ENCODE measurements around the gene PRSS23. TPM values are rescaled to one million over a fixed set of nuclear protein-coding genes. Genes with fewer than 3 reads are reported as not detected.

PRSS23 gene
- total RNA-seq, 1 donor from 2014 or later: 266 TPM

DNA sequence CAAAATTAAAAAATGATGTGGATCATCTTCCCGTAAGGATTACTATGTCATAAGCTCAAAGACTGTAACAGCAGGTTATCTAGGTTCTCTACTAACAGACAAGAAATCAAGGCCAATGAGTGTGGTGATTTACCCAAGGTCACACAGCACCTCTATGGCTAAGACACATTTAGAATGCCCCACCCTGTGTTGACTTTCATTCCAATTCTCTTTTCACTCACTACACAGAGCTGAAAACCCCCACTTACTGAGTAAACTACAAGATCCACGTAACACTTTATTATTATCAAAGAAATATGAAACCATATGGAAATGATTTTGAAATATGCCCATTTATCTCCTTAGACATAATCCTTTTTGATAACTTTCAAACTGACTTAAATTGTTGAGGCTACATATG, 4.8 kb upstream of the PRSS23 start:
- no peaks in the 10 kb centered on the region for H3K36me3 Mint-ChIP-seq
- Histone ChIP-seq H3K27me3 (no peaks in the 10 kb centered on the region), H3K4me1 (peaks cover 13% of the 10 kb centered on the region), H3K4me2 (no peak overlapping the region), H3K9me3 (ENCODE audit: low read depth) (no peaks in the 10 kb centered on the region), H3F3A (ENCODE audit: low read depth) (peaks cover 14% of the 10 kb centered on the region), H4K20me1 (ENCODE audit: low read depth) (no peaks in the 10 kb centered on the region), H2AFZ (replicated peaks) (no peak overlapping the region), H3K4me3 (no peak overlapping the region), H3K79me2 (ENCODE audit: low read depth) (peaks cover 11% of the 10 kb centered on the region), H3K9ac (no peak overlapping the region), H3K27ac (no peak overlapping the region), H3K36me3 (no peaks in the 10 kb centered on the region)
- H3K27ac Mint-ChIP-seq: no peak overlapping the region
- H3K9me3 Mint-ChIP-seq: no peaks in the 10 kb centered on the region
- H3K4me1 Mint-ChIP-seq: peaks cover 16% of the 10 kb centered on the region
- peaks cover 5% of the 10 kb centered on the region for H3K27me3 Mint-ChIP-seq (ENCODE audit: insufficient read depth, low read depth)
- H3K4me3 Mint-ChIP-seq: no peak overlapping the region
- TF ChIP-seq EZH2phosphoT487 (IDR thresholded peaks at IDR 0.05) (no peak), EZH2 (IDR thresholded peaks at IDR 0.05) (no peak)
- TF ChIP-seq, protein P1, sequence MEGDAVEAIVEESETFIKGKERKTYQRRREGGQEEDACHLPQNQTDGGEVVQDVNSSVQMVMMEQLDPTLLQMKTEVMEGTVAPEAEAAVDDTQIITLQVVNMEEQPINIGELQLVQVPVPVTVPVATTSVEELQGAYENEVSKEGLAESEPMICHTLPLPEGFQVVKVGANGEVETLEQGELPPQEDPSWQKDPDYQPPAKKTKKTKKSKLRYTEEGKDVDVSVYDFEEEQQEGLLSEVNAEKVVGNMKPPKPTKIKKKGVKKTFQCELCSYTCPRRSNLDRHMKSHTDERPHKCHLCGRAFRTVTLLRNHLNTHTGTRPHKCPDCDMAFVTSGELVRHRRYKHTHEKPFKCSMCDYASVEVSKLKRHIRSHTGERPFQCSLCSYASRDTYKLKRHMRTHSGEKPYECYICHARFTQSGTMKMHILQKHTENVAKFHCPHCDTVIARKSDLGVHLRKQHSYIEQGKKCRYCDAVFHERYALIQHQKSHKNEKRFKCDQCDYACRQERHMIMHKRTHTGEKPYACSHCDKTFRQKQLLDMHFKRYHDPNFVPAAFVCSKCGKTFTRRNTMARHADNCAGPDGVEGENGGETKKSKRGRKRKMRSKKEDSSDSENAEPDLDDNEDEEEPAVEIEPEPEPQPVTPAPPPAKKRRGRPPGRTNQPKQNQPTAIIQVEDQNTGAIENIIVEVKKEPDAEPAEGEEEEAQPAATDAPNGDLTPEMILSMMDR (IDR thresholded peaks at IDR 0.05): no peak
- no peak for DNase-seq (ENCODE audit: low spot score)

DNA sequence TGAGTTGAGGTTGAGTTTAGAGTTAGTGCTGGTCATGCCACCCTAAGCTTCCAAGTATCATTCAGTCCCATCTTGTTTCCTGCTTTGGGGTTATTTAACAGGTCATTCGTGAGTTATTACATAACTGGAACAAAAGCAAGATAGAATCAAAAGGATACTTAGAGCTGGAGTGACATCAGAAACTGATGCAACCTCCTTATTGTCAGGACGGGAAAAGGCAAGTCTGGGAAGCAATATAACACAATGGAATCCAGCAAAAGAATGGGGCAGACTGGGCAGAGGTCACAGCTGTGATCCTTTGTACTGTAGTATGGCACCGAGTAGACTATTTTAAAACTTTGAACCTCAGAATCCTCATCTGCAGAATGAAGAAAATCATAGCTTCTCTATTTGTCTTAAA, 4.4 kb upstream of the PRSS23 start:
- Mint-ChIP-seq H3K4me3 (no peak overlapping the region), H3K36me3 (no peaks in the 10 kb centered on the region), H3K4me1 (peaks cover 18% of the 10 kb centered on the region), H3K27me3 (ENCODE audit: insufficient read depth, low read depth) (peaks cover 5% of the 10 kb centered on the region), H3K27ac (no peak overlapping the region), H3K9me3 (no peaks in the 10 kb centered on the region)
- no peaks in the 10 kb centered on the region for H3K36me3 ChIP-seq
- H3K79me2 ChIP-seq (ENCODE audit: low read depth): peaks cover 15% of the 10 kb centered on the region
- TF ChIP-seq EZH2 (IDR thresholded peaks at IDR 0.05): no peak
- TF ChIP-seq, protein P1 (IDR thresholded peaks at IDR 0.05): no peak
- no peak for TF ChIP-seq EZH2phosphoT487 (IDR thresholded peaks at IDR 0.05)
- no peak overlapping the region for H3K27ac ChIP-seq
- no peak overlapping the region for H3K4me2 ChIP-seq
- no peak overlapping the region for H3K9ac ChIP-seq
- H3K4me1 ChIP-seq: peaks cover 13% of the 10 kb centered on the region
- no peak overlapping the region for H2AFZ ChIP-seq (replicated peaks)
- DNase-seq (ENCODE audit: low spot score): no peak
- H3K9me3 ChIP-seq (ENCODE audit: low read depth): no peaks in the 10 kb centered on the region
- peaks cover 2% of the 10 kb centered on the region for H4K20me1 ChIP-seq (ENCODE audit: low read depth)
- no peaks in the 10 kb centered on the region for H3K27me3 ChIP-seq
- peaks cover 16% of the 10 kb centered on the region for H3F3A ChIP-seq (ENCODE audit: low read depth)
- no peak overlapping the region for H3K4me3 ChIP-seq

DNA sequence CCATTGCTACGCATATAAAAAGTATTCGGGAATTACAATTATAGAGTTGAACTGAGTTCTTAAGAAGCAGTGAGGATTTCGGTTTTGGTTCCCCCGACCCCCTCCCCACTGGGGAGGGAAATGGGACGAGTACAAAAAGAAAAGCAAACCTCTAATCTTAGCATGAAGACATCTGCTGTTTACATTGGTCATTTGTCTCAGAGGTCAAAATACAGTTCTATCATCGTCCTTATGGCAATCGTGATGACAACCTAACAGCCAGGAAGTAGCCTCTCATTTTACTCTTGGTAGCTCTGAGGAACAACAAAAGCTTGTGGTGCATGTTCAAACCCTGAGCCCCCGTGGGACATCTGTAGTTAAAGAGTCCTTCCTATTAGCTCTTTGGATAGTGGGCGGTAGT, 3.2 kb upstream of the PRSS23 start:
- peaks cover 14% of the 10 kb centered on the region for H4K20me1 ChIP-seq (ENCODE audit: low read depth)
- H3K27me3 ChIP-seq: no peaks in the 10 kb centered on the region
- H3F3A ChIP-seq (ENCODE audit: low read depth): peaks cover 25% of the 10 kb centered on the region
- no peak overlapping the region for H3K4me2 ChIP-seq
- H3K27ac ChIP-seq: no peak overlapping the region
- no peaks in the 10 kb centered on the region for H3K36me3 Mint-ChIP-seq
- no peak for TF ChIP-seq EZH2 (IDR thresholded peaks at IDR 0.05)
- TF ChIP-seq, protein P1 (IDR thresholded peaks at IDR 0.05): no peak
- TF ChIP-seq EZH2phosphoT487 (IDR thresholded peaks at IDR 0.05): no peak
- H3K9me3 ChIP-seq (ENCODE audit: low read depth): no peaks in the 10 kb centered on the region
- H3K9me3 Mint-ChIP-seq: no peaks in the 10 kb centered on the region
- no peak for DNase-seq (ENCODE audit: low spot score)
- H3K27me3 Mint-ChIP-seq (ENCODE audit: insufficient read depth, low read depth): peaks cover 3% of the 10 kb centered on the region
- H3K4me1 Mint-ChIP-seq: peaks cover 27% of the 10 kb centered on the region
- H3K4me1 ChIP-seq: peaks cover 24% of the 10 kb centered on the region
- no peak overlapping the region for H3K4me3 ChIP-seq
- no peak overlapping the region for H2AFZ ChIP-seq (replicated peaks)
- H3K9ac ChIP-seq: no peak overlapping the region
- H3K79me2 ChIP-seq (ENCODE audit: low read depth): peaks cover 27% of the 10 kb centered on the region
- H3K27ac Mint-ChIP-seq: no peak overlapping the region
- H3K36me3 ChIP-seq: no peaks in the 10 kb centered on the region
- H3K4me3 Mint-ChIP-seq: no peak overlapping the region

Data from neural progenitor cell (in vitro differentiated cells).